IMR-90 (cell line): ENCODE measurements around the gene LRFN5. TPM values are rescaled to one million over a fixed set of nuclear protein-coding genes. Genes with fewer than 3 reads are reported as not detected.

ENCODE experiments used
- ATAC-seq: fragments of 200-7000 bp; cut with Tn5 transposase; 2 replicates; pipeline ENCODE4 v1.9.1; 2020; ENCODE audit warnings: low read depth, mild to moderate bottlenecking, moderate library complexity
- BruUV-seq: library from RNA; stranded (reverse); fragments of 400-500 nt; replicated peaks from 2 replicates; lab custom pipeline; 2021; lab: Mats Ljungman, UMichigan
- CTCF ChIA-PET: fragments of 300-600 bp; formaldehyde crosslinking; extraction: SDS; loops from one replicate; lab custom pipeline; 2021; ENCODE audit warnings: antibody characterized with exemption; lab: Yijun Ruan, JAX
- POLR2A ChIA-PET: fragments of 300-600 bp; sonication (Branson Sonifier 250); formaldehyde crosslinking; loops from one replicate; lab custom pipeline; 2022; ENCODE audit warnings: antibody characterized with exemption; ENCODE audit not compliant: unreplicated experiment; lab: Charles Lee
- DNase-seq: peaks from one replicate; pipeline ENCODE4 v3.0.0; 2013
- H2AFZ ChIP-seq: replicated peaks from 2 replicates; pipeline ENCODE3; 2013; ENCODE audit warnings: low read length, mild to moderate bottlenecking; ENCODE audit not compliant: poor library complexity
- H2AK5ac ChIP-seq: 2 replicates; pipeline ENCODE4 v1.6.1; 2013; ENCODE audit warnings: low read depth, low read length, inconsistent platforms
- H2AK9ac ChIP-seq: replicated peaks from 2 replicates; pipeline ENCODE3; 2013; ENCODE audit warnings: mild to moderate bottlenecking, low read depth, low read length, moderate library complexity; ENCODE audit not compliant: poor library complexity
- H2BK120ac ChIP-seq: 2 replicates; pipeline ENCODE4 v1.6.1; 2013; ENCODE audit warnings: low read depth, low read length, inconsistent platforms
- H2BK15ac ChIP-seq: 3 replicates; pipeline ENCODE4 v1.6.1; 2013; ENCODE audit warnings: low read depth, low read length, inconsistent platforms
- H2BK20ac ChIP-seq: 2 replicates; pipeline ENCODE4 v1.6.1; 2013; ENCODE audit warnings: low read depth, mild to moderate bottlenecking, inconsistent platforms, low read length, moderate library complexity
- H2BK5ac ChIP-seq: 2 replicates; pipeline ENCODE4 v1.6.1; 2013; ENCODE audit warnings: mild to moderate bottlenecking, low read depth, low read length, inconsistent platforms; ENCODE audit not compliant: poor library complexity, severe bottlenecking
- H3K14ac ChIP-seq: replicated peaks from 2 replicates; pipeline ENCODE4 v1.6.1; 2013; ENCODE audit warnings: low read depth, low read length, inconsistent platforms
- H3K18ac ChIP-seq: 2 replicates; pipeline ENCODE4 v1.6.1; 2013; ENCODE audit warnings: low read depth, low read length, control low read depth
- H3K23ac ChIP-seq: 2 replicates; pipeline ENCODE4 v1.6.1; 2013; ENCODE audit warnings: low read depth, low read length, inconsistent platforms
- H3K27ac ChIP-seq: 2 replicates; pipeline ENCODE4 v1.5.1; 2013; ENCODE audit warnings: mild to moderate bottlenecking, control low read depth, low read length; ENCODE audit not compliant: insufficient read depth
- H3K27me3 ChIP-seq: 2 replicates; pipeline ENCODE4 v1.6.1; 2013; ENCODE audit warnings: low read length; ENCODE audit not compliant: control insufficient read depth, insufficient read depth
- H3K36me3 ChIP-seq: 2 replicates; pipeline ENCODE4 v1.6.1; 2013; ENCODE audit warnings: low read length, mixed read lengths; ENCODE audit not compliant: control insufficient read depth, insufficient read depth
- H3K4ac ChIP-seq: 2 replicates; pipeline ENCODE4 v1.6.1; 2013; ENCODE audit warnings: low read depth, low read length, inconsistent platforms
- H3K4me1 ChIP-seq: 2 replicates; pipeline ENCODE4 v1.6.1; 2013; ENCODE audit warnings: low read length, mixed read lengths; ENCODE audit not compliant: control insufficient read depth, insufficient read depth
- H3K4me2 ChIP-seq: 2 replicates; pipeline ENCODE4 v1.6.1; 2013; ENCODE audit warnings: low read depth, mild to moderate bottlenecking, control low read depth, low read length, moderate library complexity
- H3K4me3 ChIP-seq: 2 replicates; pipeline ENCODE4 v1.5.1; 2013; ENCODE audit warnings: low read depth, mild to moderate bottlenecking, control low read depth, low read length, moderate library complexity; ENCODE audit not compliant: insufficient read depth
- H3K56ac ChIP-seq: 2 replicates; pipeline ENCODE4 v1.6.1; 2013; ENCODE audit warnings: low read length, inconsistent platforms; ENCODE audit not compliant: insufficient read depth; ENCODE audit errors: extremely low read depth
- H3K79me1 ChIP-seq, 2 experiments: 2 replicates each; pipeline ENCODE4 v1.6.1; 2013; ENCODE audit warnings: low read length in 2 of 2, inconsistent platforms in 1 of 2, low read depth in 1 of 2
- H3K9ac ChIP-seq: 2 replicates; pipeline ENCODE4 v1.6.1; 2013; ENCODE audit warnings: low read depth, low read length, control low read depth
- H3K9me1 ChIP-seq: 2 replicates; pipeline ENCODE4 v1.6.1; 2013; ENCODE audit warnings: low read length, inconsistent platforms; ENCODE audit not compliant: insufficient read depth
- H3K9me3 ChIP-seq: 2 replicates; pipeline ENCODE4 v1.6.1; 2013; ENCODE audit warnings: low read length; ENCODE audit not compliant: control insufficient read depth, insufficient read depth
- H4K20me1 ChIP-seq: 2 replicates; pipeline ENCODE4 v1.6.1; 2013; ENCODE audit warnings: low read length, inconsistent platforms; ENCODE audit not compliant: insufficient read depth
- H4K5ac ChIP-seq: 2 replicates; pipeline ENCODE4 v1.6.1; 2013; ENCODE audit warnings: mild to moderate bottlenecking, low read depth, low read length, control low read depth
- H4K8ac ChIP-seq, 2 experiments: 2 replicates each; pipeline ENCODE4 v1.6.1; 2013; ENCODE audit warnings: low read depth in 2 of 2, low read length in 2 of 2, control low read depth in 1 of 2, inconsistent platforms in 1 of 2
- H4K91ac ChIP-seq: 2 replicates; pipeline ENCODE4 v1.6.1; 2013; ENCODE audit warnings: low read depth, low read length, inconsistent platforms; ENCODE audit not compliant: insufficient read depth
- BHLHE40 ChIP-seq: fragments of 150-350 bp; IDR thresholded peaks from 2 replicates; pipeline ENCODE4 v1.6.1; 2016; ENCODE audit warnings: mild to moderate bottlenecking, low read depth, low read length
- CEBPB ChIP-seq: IDR thresholded peaks from 2 replicates; pipeline ENCODE4 v1.6.1; 2012; ENCODE audit warnings: low read depth, low read length, improper control_type of control experiment
- CHD1 ChIP-seq: IDR thresholded peaks from 2 replicates; pipeline ENCODE4 v1.6.1; 2012; ENCODE audit warnings: low read depth, low read length, improper control_type of control experiment
- FOS ChIP-seq: fragments of 150-350 bp; IDR thresholded peaks from 2 replicates; pipeline ENCODE4 v1.6.1; 2016; ENCODE audit warnings: low read depth, low read length
- MAFK ChIP-seq: IDR thresholded peaks from 2 replicates; pipeline ENCODE4 v1.6.1; 2012; ENCODE audit warnings: low read depth, low read length, improper control_type of control experiment
- MAZ ChIP-seq: IDR thresholded peaks from 2 replicates; pipeline ENCODE4 v1.6.1; 2012; ENCODE audit warnings: low read depth, mild to moderate bottlenecking, low read length, improper control_type of control experiment, moderate library complexity, borderline replicate concordance
- MXI1 ChIP-seq: IDR thresholded peaks from 2 replicates; pipeline ENCODE4 v1.6.1; 2012; ENCODE audit warnings: low read depth, mild to moderate bottlenecking, low read length, moderate library complexity, borderline replicate concordance
- NFE2L2 ChIP-seq: fragments of 150-350 bp; IDR thresholded peaks from 2 replicates; pipeline ENCODE4 v1.6.1; 2016; ENCODE audit warnings: low read depth, mild to moderate bottlenecking, low read length
- RAD21 ChIP-seq: IDR thresholded peaks from 2 replicates; pipeline ENCODE4 v1.6.1; 2012; ENCODE audit warnings: low read length, improper control_type of control experiment
- RCOR1 ChIP-seq: IDR thresholded peaks from 2 replicates; pipeline ENCODE4 v1.6.1; 2012; ENCODE audit warnings: mild to moderate bottlenecking, low read length, improper control_type of control experiment; ENCODE audit not compliant: insufficient replicate concordance
- RFX5 ChIP-seq: IDR thresholded peaks from 2 replicates; pipeline ENCODE4 v1.8.0; 2012; ENCODE audit warnings: low read depth, mild to moderate bottlenecking, low read length, moderate library complexity
- dilution Hi-C: fragments of 300-500 bp; cut with HindIII; formaldehyde crosslinking; loops from one replicate; pipeline ENCODE4 v1.14.3; 2018; ENCODE audit warnings: low sequenced_read_pairs; ENCODE audit not compliant: unreplicated experiment
- in situ Hi-C: fragments of 300-500 bp; cut with MboI; formaldehyde crosslinking; loops from 3 replicates; pipeline ENCODE4 v1.14.3; 2019; ENCODE audit warnings: low sequenced_read_pairs, inconsistent platforms, mixed read lengths
- intact Hi-C: fragments of 100-400 bp; cut with micrococcal nuclease; formaldehyde crosslinking; loops from 2 replicates; pipeline ENCODE4 v1.10.0; 2022
- polyA plus RNA-seq, 3 experiments: library from polyadenylated mRNA; depleted of rRNA; stranded (reverse); fragments of >200 nt; gene quantifications; 2 replicates each; pipeline ENCODE4 v1.2.3, GENCODE V29; 2012; ENCODE audit warnings: low replicate concordance in 1 of 3
- total RNA-seq: library from RNA; depleted of rRNA; stranded (reverse); fragments of >200 nt; gene quantifications from 2 replicates; pipeline ENCODE4 v1.2.3, GENCODE V29; 2012
- TF ChIP-seq, protein P1 (sequence below): conservative IDR thresholded peaks from 2 replicates; pipeline ENCODE4 v1.5.1; 2012; ENCODE audit warnings: mild to moderate bottlenecking, low read depth, low read length, improper control_type of control experiment
- TF ChIP-seq, protein P2 (sequence below): fragments of 150-350 bp; IDR thresholded peaks from 2 replicates; pipeline ENCODE4 v1.6.1; 2017; ENCODE audit warnings: mild to moderate bottlenecking, antibody characterized with exemption, low read length, low read depth
- TF ChIP-seq, protein P3 (sequence below): fragments of 150-350 bp; IDR thresholded peaks from 2 replicates; pipeline ENCODE4 v1.6.1; 2016; ENCODE audit warnings: low read depth, mild to moderate bottlenecking, low read length, moderate library complexity, borderline replicate concordance

LRFN5 gene
- total and polyA plus RNA-seq, 2 of the 4 experiments (the other 2 are of a cell fraction): 1.8 to 3.6 TPM

DNA sequence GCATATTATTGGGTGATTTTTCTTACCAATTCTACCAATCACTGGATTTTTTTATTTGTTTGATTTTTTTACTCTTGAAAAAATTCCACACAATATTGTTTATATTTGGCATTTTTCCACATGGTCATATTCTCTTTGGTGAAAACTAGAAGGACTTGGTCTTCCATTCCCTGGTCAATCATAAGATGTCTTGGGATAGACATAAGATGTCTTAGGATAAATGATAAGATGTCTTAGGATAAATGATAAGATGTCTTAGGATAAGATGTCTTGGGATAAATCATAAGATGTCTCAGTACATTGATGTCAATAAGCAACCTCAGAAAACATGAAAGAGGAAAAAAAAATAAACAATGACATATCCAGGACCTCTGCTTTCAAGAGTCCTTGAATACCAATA is 309.1 kb downstream of the LRFN5 start:
- H2BK15ac ChIP-seq: no peak overlapping the region
- H3K23ac ChIP-seq: no peak overlapping the region
- no peak overlapping the region for H2AK5ac ChIP-seq
- H3K18ac ChIP-seq: no peak overlapping the region
- ATAC-seq: no peak
- H2BK120ac ChIP-seq: no peak overlapping the region
- H3K4ac ChIP-seq: no peak overlapping the region
- no peak overlapping the region for H2AK9ac ChIP-seq
- no peak overlapping the region for H2BK20ac ChIP-seq
- no peak overlapping the region for H4K8ac ChIP-seq
- H3K36me3 ChIP-seq: no peaks in the 10 kb centered on the region
- H3K27me3 ChIP-seq: no peaks in the 10 kb centered on the region
- no peak overlapping the region for H2AFZ ChIP-seq
- DNase-seq: no peak
- H3K4me2 ChIP-seq: no peak overlapping the region
- H3K4me3 ChIP-seq: no peak overlapping the region
- intact Hi-C loops (no loop called here), dilution Hi-C loops (no loop called here), in situ Hi-C loops (no loop called here)
- no peaks in the 10 kb centered on the region for H3K9me3 ChIP-seq
- TF ChIP-seq FOS (no peak), CHD1 (no peak), MAFK (no peak), MAZ (no peak), RAD21 (no peak), RFX5 (no peak), NFE2L2 (no peak), MXI1 (no peak), CEBPB (no peak), RCOR1 (no peak), BHLHE40 (no peak)
- TF ChIP-seq, protein P1, sequence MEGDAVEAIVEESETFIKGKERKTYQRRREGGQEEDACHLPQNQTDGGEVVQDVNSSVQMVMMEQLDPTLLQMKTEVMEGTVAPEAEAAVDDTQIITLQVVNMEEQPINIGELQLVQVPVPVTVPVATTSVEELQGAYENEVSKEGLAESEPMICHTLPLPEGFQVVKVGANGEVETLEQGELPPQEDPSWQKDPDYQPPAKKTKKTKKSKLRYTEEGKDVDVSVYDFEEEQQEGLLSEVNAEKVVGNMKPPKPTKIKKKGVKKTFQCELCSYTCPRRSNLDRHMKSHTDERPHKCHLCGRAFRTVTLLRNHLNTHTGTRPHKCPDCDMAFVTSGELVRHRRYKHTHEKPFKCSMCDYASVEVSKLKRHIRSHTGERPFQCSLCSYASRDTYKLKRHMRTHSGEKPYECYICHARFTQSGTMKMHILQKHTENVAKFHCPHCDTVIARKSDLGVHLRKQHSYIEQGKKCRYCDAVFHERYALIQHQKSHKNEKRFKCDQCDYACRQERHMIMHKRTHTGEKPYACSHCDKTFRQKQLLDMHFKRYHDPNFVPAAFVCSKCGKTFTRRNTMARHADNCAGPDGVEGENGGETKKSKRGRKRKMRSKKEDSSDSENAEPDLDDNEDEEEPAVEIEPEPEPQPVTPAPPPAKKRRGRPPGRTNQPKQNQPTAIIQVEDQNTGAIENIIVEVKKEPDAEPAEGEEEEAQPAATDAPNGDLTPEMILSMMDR: no peak
- TF ChIP-seq, protein P2, sequence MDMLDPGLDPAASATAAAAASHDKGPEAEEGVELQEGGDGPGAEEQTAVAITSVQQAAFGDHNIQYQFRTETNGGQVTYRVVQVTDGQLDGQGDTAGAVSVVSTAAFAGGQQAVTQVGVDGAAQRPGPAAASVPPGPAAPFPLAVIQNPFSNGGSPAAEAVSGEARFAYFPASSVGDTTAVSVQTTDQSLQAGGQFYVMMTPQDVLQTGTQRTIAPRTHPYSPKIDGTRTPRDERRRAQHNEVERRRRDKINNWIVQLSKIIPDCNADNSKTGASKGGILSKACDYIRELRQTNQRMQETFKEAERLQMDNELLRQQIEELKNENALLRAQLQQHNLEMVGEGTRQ: no peak
- TF ChIP-seq, protein P3, sequence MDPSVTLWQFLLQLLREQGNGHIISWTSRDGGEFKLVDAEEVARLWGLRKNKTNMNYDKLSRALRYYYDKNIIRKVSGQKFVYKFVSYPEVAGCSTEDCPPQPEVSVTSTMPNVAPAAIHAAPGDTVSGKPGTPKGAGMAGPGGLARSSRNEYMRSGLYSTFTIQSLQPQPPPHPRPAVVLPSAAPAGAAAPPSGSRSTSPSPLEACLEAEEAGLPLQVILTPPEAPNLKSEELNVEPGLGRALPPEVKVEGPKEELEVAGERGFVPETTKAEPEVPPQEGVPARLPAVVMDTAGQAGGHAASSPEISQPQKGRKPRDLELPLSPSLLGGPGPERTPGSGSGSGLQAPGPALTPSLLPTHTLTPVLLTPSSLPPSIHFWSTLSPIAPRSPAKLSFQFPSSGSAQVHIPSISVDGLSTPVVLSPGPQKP: no peak
- no TSS peak for BruUV-seq
- H3K14ac ChIP-seq: no peak overlapping the region
- H3K4me1 ChIP-seq: no peaks in the 10 kb centered on the region
- no peak overlapping the region for H2BK5ac ChIP-seq
- ChIA-PET POLR2A (no interaction called here), CTCF (no interaction called here)
- no peak overlapping the region for H3K27ac ChIP-seq
- no peaks in the 10 kb centered on the region for H3K79me1 ChIP-seq
- no peak overlapping the region for H4K91ac ChIP-seq
- no peaks in the 10 kb centered on the region for H4K20me1 ChIP-seq
- H4K5ac ChIP-seq: no peak overlapping the region
- no peak overlapping the region for H3K56ac ChIP-seq
- H3K9me1 ChIP-seq: no peaks in the 10 kb centered on the region
- no peak overlapping the region for H3K9ac ChIP-seq
